IPS-NIHi7 (cell line): ENCODE measurements around the gene LMO3.
"Not testable (repeated sequence)": the region's sequence is repeated elsewhere in the genome, so short reads cannot be mapped to it uniquely, and the experiment has no call there.

Experiments
- DNase-seq: peaks from one replicate; pipeline ENCODE4 v3.0.0; 2012; ENCODE audit warnings: mixed read lengths; ENCODE audit errors: extremely low spot score

LMO3 gene

GRCh38 chr12:16545836-16546235 is 60.1 kb downstream of the LMO3 start:
- DNase-seq, result no peak

- no peak for DNase-seq
Measured at GRCh38 chr12:16542586-16542985, 63.4 kb downstream of the LMO3 start.

- DNase-seq, result not testable (repeated sequence)
Measured at GRCh38 chr12:16537652-16538051, 68.3 kb downstream of the LMO3 start.

GRCh38 chr12:16531621-16532020 is 74.3 kb downstream of the LMO3 start:
- no peak for DNase-seq

GRCh38 chr12:16530268-16530850 is 75.6 kb downstream of the LMO3 start:
- DNase-seq, result no peak

GRCh38 chr12:16526693-16527092 is 79.3 kb downstream of the LMO3 start:
- no peak for DNase-seq

- no peak for DNase-seq
Measured at GRCh38 chr12:16524378-16524777, 81.6 kb downstream of the LMO3 start.

- no peak for DNase-seq
Measured at GRCh38 chr12:16523951-16524331, 82.0 kb downstream of the LMO3 start.

- no peak for DNase-seq
Measured at GRCh38 chr12:16523284-16523950, 82.5 kb downstream of the LMO3 start.

- no peak for DNase-seq
Measured at GRCh38 chr12:16520328-16520727, 85.6 kb downstream of the LMO3 start.

GRCh38 chr12:16515666-16516065 is 90.3 kb downstream of the LMO3 start:
- DNase-seq, result no peak

- no peak for DNase-seq
Measured at GRCh38 chr12:16513231-16513630, 92.7 kb downstream of the LMO3 start.

- DNase-seq, result no peak
Measured at GRCh38 chr12:16509411-16509810, 96.6 kb downstream of the LMO3 start.

GRCh38 chr12:16506394-16506793 is 99.6 kb downstream of the LMO3 start:
- no peak for DNase-seq

- no peak for DNase-seq
Measured at GRCh38 chr12:16504200-16504599, 101.8 kb downstream of the LMO3 start.

GRCh38 chr12:16499611-16500010 is 106.4 kb downstream of the LMO3 start:
- no peak for DNase-seq
